ENCODE measurements around the gene SLC13A2.

The SLC13A2 gene

DNA sequence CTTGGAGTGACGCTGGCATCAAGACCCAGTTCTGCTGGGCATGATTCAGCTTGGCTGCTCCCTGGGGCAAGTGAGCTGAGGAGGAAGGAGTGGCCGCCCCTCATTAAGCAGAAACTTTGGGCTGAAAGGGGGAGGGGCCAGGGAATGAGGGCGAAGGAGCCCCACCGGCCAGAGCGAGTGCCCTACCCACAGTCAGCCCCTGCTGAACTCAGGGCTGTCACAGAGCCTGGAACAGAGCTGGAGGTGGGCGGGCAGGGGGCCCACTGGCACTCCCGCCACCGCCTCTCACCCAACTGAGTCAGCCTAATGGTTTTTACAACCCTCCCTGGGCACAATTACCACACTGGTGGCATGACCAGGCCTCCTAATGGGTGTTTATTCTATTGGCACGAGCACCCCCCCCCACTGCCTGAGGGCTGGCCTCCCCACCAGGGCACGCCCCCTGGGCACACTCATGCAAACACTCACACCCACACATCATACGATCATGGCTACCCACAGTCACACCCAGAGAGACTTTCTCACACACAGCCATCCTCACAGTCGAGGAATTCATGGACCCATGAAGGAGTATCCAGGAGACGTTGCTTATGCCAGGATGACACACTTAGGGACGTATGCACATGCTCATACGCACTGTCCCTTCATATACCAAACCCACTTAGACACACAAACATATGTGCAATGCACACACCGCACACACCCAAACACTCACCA, 59.8 kb downstream of the SLC13A2 start:
- DNase-seq, result no peak

DNA sequence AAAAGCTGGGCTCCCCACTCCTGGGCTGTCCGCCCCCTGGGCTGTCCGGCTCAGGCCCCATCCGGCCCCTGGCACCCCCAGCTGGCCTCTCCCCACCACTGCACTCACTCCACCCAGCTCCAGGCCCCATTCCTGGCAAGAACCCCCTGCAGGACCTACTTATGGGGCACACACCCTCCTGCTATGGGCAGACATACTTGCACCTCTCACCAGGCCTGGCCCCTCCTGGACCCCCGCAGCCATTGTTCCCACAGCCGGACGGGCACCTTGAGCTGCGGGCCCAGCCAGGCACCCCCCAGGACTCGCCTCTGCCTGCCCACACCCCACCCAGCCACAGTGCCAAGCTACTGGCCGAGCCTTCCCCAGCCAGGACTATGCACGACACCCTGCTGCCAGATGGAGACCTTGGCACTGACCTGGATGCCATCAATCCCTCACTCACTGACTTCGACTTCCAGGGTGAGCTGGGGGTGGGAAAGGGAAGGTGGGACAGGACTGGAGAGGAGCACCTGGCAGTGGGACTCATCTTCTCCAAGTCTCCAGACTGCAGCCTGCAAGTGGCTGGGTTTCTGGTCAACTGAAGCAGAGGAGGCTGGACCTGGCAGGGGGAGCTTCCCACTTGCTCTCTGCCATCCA, 61.4 kb downstream of the SLC13A2 start:
- no peak for DNase-seq

GRCh38 chr17:28536532-28537218, 63.2 kb downstream of the SLC13A2 start:
- no peak for DNase-seq

DNA sequence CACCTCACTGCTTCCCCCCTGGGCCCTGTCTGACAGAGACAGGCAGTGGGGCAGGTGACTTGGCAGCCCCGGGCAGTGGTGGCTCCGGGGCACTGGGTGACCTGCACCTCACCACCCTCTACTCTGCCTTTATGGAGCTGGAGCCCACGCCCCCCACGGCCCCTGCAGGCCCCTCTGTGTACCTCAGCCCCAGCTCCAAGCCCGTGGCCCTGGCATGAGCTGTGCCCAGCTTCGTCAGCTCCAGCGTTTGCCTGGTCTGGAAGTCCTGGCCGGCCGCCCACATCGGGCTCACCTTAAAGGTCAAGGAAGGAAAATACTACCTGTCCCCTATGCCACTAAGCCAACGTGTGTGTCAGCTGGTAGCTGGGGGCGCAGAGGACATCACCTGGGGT, 63.8 kb downstream of the SLC13A2 start:
- no peak for DNase-seq

DNA sequence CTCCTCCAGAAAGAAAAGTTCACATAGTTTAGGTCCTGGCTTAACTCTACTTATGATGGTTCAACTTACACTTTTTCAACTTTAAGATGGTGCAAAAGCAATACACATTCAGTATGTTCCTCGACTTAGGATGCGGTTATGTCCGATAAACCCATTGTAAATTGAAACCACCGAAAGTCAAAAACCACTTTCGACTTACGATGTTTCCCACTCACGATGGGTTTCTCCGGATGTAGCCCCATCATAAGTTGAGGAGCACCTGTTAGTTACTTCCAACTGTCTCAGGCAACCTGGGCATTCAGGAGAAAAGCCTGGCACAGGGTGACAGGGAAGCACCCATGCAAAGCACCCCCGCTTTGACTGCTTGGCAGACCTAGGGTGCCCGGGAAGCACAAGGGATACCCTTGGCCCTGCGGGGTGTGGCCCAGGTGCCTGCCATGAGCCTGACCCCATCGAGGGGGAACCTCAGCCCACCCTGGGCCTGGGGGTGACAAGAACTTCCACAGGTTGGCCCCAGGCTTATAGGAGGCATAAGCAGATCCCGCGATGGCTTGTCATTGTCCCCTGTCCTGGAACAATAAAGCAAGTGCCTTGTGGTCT, 65.0 kb downstream of the SLC13A2 start:
- DNase-seq, result no peak

DNA sequence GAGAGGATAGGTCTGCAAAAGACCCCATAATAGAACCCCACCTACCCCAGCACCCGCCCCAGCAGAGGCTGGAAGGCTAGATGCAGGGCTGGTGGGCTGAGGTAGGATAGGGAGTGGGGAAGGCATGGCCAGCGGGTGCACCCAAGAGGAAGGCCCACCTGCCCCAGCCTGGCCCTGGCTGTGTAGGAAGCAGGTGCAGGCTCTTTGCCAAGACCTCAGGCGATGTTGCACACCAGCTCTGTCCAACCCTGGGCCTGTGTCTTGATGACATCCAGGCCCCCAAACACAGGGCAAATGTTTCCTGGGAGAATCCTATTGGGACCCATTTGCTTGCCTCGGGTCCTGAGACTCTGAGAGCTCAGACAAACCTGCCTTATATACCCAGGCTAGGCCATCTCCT, 66.8 kb downstream of the SLC13A2 start:
- no peak for DNase-seq

- DNase-seq, result no peak
Measured at GRCh38 chr17:28541439-28541838, 68.0 kb downstream of the SLC13A2 start.

DNA sequence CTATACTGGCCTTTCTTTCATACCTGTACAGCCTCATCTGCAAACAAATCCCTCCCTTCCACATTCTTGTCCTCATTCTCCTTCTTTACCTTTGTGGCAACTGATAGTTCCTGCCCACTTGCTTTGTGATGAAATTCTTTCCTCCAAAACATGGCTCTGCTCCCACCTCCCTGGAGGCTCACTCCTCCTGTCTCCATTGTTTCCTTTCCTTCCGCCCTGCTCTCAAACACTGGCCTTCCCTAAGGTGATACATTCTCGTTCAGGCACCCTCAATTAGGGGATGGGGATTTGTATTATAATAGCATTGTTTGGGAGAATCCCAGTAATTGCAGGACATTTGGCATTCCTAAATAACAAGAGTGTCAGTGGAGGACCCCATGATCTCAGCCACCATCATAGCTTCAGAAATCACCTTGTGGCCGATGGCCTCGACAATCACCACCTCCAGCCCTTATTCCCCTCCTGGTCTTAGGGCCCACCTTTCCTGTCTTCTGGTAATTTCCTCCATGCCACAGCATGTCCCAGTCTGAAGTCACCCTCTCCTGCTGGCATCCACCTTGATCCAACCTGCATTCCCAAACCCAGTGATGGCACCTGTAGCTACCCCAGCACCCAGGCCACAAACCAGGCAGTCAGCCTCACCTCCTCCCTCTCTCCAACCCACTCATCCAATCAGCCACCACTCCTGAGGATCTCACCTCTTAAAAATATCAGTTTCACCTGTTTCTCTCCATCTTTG, 71.1 kb downstream of the SLC13A2 start:
- DNase-seq, result no peak

DNA sequence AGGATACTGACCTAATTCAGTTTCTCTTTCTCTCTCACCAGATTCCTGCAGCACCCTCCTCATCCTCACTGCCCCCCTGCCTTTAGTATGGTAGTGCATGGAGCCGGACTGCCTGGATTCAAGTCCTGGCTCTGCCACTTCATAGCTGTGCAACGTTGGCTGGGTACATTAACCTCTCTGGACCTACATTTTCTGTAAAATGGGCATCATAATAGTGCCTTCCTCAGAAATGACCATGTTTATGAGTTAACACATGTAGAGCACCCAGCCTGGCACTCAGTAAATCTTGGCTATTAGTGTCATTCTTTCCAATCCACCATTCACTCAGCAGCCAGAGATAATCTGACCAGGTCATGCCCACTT, 71.7 kb downstream of the SLC13A2 start:
- DNase-seq, result no peak

DNA sequence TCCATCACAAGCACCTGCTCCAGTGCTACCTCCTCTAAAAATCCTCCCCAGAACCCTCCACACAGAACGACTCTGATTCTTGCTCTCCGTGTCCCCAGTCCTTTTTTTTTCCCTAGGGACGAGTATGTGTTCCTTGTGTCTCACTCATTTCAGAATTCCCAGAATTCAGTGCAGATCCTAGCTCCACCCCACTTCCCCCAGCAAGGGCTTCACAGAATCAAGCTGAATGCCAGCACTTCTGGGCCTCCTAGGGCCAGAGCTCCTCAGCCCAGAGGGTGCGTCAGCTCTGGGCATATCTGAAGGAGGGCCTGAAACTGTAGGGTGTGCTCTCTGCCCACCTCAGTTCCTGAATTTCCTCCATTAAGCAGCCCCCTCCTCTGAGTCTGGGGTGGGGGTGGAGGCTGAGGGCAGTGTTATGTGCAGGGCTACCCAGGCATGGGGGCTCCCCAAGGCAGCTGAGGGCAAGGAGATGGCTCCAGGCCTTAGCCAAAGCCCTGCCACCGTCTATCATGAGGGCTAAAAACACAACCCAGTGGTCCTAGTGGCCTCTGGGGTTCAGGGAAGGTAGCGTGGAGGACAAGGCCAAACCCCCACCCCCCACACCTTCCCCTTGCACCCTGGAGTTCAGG, 72.5 kb downstream of the SLC13A2 start:
- no peak for DNase-seq

DNA sequence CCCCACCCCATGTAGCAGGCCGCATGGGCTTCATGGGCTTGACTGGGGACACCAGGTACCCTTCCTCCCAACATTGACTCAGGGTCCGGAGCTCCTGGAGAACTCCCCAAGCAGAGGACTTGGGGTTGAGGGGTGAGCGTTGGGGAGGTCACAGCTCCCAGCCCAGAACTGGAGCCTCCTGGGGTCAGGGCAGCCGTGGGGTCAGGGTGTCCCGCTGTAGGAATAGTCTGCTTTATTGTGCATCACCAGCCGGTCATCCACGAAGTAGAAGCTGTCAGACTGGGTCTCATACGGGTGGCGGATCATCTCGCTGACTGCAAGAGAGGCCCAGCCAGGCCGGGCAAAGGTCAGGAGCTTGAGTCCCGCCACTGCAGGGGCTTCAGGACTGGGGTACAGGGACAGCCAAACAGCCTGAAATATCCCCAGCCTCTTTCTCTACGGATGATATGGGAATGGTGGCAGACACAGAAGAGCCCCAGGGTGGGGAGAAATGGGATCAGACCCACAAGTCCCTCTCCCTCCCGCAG, 73.7 kb downstream of the SLC13A2 start:
- no peak for DNase-seq

All from amygdala (tissue), 56 donors.